GDM1 (cell line): ENCODE data around the gene RIMS3.

ENCODE experiments used
- DNase-seq: peaks from one replicate; lab custom pipeline; 2025; lab: John Stamatoyannopoulos, UW

The RIMS3 gene

DNA sequence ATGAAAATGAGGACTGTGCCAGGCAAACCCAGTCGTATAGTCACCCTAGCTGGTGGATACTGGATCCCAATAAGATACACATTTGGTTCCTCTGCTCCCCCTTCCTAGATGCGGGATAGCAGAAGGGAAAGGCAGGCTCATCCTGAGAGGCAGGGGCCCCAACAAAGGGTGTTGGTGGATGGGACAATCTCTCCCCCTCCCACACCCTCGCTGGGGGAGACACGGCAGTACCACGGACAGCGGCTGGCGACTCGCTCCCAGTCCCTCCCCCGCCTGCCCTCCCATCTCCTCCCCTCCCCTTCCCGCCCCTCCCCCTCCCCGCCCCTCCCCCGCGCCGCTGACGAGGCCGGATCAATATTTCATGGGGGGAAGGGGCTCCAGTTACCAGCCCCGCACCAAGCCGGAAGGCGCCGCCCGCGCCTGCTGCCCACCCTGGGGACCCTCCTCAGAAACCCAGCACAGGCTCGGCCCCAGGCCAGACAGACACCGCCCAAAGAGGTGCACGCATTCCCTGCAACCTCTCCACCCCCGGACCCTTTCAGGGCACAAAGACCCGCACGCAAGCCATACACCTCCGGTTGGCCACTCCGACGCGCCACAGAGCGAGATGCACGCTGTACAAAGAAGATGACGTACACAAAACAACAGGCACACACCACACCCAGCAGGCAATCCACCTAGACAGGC is 11.5 kb downstream of the RIMS3 start:
- no peak for DNase-seq

DNA sequence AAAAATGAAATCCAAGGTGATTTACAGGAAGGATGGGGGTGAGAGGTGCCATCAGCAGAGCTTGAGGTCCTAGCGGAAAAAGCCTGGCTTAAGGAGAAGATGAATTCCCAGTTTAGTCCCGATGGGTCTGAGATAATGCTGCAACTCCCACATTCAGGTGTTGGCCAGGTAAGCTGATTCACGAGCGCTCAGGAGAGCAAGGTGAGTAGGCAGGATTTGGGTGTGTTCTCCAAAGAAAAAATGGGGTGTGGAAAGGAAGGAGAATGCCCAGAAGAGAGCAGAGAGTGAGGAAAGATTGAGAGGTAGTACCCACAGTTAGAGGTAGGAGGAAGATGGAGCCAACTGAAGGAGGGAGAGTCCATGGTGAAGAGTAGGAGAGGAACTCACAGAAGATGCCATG is 12.5 kb downstream of the RIMS3 start:
- no peak for DNase-seq

DNA sequence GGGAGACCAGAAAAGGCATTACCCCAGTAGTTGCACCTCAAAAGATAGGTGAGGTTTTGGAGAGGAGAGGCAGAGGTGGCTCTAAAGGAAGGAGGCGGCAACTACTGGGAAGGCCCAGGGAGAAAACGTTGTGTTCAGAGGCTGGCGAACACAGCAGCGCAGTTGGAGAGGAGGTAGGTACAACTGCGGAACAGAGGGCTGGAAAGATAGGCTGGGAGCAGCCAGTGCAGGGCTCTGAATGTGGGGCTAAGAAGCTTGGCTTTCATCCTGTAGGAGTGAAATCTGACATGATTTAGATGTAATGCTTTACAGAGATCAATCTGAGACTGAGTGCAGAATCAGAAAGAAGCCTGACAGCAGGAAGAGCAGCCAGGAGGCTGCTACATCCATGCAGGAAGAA is 13.0 kb downstream of the RIMS3 start:
- DNase-seq, result no peak

DNA sequence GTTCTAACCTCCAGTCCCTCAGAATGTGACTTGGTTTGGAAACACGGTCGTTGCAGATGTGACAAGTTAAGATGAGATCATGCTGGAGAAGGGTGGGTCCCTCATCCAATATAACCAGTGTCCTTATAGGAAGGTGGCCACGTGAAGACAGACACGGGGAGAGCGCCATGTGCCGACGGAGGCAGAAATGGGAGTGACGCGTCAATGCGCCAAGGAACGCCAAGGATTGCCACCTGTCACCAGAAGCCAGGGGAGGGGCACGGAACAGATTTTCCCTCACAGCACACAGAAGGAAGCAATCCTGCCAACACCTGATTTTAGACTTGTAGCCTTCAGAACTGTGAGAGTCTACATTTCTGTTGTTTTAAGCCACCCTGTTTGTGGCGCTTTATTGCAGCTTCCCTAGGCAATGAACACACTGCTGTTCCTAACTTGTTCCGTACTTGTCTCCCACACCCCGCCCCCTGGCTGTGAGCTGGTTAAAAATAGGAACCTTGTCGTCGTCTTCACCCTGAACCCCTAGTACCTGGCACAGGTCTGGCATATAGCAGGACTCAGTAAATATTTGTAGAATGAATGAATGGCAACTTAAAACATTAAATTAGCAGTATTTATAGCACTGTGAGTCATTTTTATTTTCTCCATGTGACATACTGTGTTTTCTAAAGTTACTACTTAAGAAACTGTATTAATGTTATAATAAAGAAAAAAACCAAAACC is 14.2 kb downstream of the RIMS3 start:
- no peak for DNase-seq

DNA sequence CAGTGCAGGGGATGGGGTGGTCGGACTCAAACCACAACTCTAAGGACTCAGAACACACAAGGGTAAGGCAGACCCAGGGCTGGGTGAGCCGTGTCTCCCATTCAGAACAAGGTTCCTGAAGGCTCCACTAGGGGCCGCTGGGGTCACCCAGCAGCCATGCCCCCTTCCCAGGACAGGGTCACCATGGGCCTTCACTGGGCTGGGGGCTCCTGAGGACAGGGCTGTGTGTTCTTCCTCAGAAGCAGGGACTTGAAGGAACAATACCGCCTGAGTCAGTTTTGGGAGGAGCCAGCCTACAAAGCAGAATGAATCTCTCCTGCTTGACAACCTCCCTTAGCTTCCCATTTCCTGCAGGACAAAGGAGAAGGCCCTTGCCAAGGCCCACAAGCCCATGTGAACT is 15.4 kb downstream of the RIMS3 start:
- no peak for DNase-seq

DNA sequence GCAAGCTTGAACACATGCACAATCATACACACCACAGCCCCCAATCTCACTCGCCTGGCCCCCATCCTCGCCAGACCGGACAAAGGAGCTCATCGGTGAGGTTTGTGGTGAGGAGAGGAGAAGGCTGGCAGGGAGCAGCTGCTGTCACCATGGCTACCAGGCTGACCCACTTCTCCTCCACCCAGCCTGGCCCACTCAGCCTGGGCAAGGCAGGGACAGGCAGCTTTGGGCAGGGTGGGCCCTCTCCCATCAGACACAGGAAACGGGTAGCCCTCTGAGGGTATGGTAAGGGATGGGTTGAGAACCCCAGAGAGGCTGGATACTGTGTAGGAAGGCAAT is 15.9 kb downstream of the RIMS3 start:
- DNase-seq, result no peak

DNA sequence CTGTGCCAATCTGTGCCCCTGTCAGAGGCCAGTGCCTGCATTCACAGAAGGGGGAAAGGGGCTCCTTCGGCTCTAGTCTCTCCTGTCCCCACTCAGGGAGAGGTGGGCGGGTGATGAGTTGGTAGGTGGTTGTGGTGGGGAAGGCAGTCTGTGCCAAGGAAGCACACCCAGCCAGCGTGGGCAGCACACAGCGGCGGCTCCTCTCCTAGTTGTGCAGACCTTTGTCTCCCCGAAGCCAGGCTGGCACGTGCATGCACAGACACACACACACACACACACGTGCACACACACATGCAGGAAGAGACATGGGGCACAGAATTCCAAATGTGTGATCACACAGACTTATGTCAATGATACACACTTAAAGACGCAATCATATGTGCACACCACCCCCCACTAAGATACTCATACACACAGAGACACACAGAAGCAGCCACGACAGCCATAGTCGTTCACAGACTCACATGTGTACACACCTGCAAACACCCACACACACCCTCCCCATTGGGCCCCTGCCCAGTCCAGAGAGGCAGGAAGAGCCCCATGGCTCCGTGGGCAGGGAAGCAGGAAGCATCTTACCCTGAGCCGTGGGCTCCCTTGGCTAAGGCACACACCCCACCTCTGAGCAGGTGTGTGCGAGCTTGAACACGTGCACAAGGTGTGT is 16.4 kb downstream of the RIMS3 start:
- DNase-seq, result no peak

DNA sequence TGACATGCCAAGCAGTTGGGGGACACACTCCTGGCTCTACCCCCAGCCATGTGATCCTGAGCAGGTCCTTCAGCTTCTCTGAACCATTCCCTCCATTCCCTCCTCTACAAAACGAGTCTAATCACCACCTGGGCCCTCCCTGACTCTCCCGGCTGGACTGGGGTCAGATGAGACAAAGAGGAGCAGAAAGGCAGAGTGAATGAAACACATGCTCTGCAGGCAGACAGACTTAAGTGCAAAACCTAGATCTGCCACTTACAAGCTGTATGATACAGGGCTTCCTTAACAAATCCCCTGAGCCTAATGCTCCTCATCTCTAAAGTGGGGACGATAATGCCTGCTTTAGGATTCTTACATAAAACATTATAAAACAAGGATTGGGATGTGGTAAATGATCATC is 17.3 kb downstream of the RIMS3 start:
- no peak for DNase-seq

DNA sequence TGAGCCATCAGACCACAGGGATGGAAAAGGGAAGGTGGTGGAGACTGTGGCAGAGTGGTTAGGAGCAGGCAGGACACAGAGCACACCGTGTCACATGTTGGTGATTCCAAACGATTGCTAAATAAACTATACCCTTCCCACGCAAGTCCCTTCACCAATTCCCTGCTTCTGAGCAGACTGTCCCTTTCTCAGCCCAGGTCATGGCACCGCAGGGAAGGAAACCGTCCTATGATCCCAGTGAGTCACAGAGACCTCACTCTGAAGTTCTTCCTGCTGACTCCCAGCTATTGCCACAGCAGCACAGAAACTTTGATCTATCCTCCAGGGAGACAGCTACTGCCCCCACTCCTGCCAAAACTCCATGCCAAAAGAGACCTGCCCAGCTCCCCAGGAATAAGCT is 19.2 kb downstream of the RIMS3 start:
- no peak for DNase-seq

DNA sequence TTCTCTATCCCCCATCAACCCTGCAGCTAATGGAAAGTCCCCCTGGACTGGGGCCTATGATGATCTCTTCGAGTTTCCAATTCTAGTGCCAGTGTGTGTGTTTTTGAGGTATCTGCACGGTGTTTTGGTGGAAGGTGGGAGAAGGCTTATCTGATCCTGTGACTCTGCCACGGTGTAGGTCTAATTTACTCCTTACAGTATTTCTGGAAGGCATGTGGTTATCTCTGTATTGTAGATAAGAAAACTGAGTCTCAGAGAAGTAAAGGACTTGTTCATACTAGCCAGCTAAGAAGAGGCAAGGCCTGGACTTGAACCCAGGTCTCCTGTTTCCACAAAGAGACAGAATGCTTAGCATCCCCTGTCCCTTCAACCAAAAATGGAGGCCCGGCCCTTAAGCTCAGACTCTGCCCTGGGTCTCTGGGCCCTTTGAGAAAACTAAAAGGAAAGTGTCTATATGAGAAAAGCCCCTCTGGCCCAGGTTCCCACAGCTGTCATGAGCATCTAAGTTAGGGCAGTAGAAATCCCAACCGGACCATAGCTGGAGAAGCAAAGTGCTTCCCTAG is 20.3 kb downstream of the RIMS3 start:
- no peak for DNase-seq

DNA sequence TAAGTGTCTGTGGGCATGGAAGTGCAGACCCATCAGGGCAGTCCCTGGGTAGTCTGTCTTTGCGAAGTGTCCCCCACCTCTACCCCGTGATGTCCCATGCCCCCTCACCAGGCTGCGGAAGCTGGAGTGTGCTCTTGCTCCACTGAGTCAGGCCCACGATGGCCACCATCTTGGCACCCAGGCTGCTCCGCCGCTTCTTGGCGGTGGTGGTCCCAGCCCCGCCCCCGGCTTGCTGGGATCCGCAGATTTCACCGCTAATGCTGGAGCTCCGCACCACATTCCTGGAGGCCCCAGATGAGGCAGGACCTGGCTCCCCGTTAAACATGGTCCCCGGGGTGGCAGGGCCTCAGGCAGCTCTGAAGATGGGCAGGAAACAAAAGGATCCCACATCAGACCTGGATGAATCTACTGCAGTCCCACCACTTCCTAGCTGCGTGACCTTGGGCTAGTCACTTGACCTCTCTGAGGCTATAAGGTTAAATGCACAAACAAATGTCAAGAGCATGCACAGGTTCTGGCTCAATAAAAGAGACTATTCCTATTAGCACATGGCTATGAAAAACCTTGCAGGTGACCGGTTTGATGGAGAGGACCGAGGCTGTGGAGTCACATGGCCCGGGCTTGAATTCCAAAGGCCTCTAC is 23.8 kb downstream of the RIMS3 start:
- DNase-seq, result no peak

DNA sequence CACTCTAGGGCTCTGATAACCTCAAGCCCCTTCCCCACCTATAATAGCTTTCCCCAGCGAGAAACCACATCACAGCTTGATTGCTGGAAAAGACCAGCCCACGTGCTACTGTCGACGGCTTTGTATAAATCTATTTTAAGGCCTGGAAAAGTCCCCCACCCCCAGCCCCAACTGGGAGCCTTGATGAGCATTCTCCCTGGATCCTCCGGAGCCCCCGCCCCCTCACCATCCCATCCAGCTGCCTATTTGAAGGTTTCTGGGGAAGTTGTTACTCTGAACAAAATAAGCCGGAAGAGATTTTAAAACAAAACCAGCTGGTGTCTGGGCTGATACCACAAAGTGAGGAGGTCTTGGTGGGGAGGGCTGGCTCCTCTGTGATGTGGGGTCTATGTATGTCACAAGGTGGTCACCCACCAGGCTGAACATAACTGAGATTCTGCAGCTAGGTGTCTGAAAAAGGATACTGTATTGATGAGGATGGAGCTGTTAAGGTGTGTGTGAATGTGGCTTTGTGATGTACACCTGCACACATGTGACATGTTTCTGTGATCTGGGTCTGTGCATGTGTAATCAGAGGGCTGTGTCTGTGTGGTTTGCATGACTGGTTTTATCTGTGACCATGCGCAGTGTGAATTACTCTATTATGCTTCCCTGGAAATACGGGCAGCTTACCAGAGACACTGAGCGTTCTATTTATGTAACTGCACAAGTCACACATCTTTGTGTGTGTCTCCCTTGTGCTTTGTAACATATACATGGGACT is 25.0 kb downstream of the RIMS3 start:
- DNase-seq, result no peak

DNA sequence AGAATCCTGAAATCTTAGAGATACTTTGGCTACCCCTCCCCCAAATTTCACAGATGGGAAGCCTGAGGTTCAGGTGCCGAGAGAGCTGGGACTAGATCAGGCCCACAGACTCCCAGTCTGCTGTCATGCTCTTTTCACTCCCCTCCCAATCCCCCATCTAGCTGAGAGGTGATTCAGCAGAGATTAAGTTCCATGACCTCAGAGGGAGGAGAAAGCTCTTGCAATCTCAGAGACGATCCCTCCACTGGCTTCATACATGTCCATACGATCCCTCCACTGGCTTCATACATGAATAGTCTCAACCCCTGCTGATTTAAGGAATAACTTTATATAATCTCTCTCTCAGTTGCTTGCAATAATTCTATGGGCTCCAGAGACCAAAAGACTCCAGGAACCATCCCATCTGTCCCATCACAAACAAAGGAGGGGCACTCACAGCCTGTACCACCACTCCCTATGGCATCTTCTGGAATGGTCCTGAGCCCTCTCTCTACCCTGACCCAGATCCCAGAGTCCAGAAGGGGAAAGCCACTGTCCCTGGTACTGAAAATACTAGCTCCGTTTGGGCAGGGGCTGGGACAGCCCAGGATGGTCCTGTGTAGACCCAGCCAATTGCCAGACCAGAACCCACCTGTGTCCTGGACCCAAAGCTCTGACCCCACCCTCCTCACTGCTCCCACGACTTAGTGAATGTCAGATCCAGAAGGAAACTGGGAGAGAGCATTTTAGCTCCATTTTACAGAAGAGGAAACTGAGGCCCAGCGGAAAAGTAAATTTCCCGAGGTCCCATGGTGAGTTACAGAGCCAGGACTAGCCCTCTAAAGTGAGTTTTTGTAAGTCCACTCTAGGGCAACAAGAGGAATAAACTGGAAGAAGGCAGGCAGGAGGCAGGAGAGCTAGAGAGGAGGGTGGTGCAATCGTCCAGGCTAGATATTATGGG is 27.1 kb downstream of the RIMS3 start:
- no peak for DNase-seq

DNA sequence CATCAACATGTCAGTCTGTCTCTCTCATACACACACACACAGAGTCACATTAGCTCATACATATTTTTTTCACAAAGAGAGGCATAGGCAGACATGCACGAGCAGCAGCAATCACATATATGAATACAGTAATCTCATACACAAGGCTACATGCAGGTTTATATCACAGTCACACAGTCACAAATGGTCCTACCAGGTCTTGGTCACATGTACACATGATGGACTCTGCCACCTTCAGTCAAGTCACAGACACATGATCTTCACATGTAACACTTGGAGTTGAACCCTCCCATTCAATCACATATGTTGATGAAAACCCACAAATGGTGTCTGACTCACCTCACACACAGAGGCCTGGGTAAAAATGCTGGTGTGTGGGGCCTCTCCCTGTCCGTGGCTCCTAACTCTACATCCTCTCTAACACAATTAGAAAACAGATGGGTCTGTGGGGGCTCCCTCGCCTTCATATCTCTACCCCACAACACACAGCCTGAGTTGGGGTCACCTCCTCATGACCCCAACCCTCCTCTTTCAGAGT is 27.9 kb downstream of the RIMS3 start:
- DNase-seq, result no peak

DNA sequence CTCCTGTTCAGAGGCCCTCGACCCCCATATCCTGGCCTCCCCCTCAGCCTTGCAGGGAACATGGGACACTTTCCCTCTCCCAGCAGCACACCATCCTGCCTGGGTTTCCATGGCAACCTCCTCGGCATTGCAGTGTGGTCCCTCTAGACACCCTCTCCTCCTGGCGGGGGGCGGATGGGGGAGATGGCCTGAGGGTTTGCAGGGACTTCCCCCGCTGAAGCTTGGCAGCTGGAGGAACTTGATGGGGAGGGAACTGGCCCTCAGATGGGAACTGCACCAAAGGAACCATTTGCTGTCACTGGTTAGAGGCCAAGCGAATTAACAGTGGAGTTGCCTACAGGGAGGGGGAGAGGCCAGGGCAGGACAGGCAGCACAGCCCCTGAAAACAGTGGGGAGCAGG is 28.7 kb downstream of the RIMS3 start:
- no peak for DNase-seq

DNA sequence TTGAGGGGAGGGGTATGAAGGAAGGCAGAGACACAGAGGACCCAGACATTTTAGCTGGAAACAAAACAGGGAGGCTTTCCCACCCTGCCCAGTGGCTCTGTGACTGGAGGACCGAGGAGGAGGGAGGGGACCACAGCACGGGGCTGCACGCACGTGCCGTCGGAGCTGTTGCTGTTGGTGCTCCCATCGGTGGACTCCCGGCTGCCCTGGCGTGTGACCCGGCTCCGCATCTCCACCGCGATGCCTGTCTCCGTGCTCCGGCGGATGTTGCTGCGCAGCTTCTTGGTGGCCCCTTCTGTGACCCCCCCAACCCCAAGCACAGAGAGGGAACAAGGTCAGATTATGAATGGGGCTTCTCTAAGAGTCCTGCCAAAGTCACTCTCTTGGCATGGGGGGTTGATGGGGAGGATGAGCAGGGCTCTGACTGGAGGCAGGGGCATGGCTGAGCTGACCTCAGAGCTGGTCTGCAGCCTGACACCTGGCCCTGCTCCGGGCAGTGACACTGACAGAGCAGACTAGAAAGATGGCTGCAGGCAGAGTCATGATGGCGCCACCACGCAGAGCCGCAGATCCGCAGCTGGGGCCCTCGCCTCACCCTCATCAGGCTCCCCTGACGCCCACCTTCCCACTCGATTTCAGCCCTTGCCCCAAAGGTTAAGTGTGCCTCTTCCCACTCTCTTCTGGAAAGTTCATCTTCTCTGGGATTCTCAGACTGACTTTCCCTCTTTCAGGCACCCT is 29.6 kb downstream of the RIMS3 start:
- DNase-seq, result no peak

DNA sequence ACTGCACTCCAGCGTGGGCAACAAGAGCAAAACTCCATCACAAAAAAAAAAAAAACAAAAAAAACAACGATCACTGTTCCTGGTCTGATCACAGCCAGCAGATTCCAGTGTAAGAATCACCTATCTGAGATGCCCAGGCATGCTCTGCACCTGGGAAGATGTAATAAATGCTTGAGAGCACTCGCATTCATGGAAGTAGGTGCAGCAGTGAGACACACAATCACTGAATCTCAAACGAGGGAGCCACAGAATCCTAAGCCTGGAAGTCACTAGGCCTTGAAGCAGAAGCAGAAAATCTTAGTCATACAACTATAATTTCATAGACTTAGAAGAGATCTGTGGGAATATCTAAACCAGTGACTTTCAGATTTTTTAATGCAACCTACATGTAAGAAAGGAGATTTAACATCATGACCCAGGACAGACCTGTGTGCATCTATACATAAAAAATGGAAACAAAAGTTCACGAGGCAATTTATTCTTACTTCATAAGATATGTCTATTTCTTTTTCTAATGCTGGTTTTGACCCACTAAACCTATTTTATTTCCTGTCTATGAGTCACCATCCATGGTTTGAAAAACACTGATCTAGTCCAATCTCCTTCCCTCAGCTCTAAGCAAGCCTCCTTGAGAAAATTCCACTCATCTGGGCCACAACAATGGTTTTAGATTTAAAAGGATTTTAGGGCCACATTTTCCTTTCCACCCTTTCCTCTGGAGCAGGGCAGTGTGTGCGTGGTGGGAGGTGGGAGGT is 30.4 kb downstream of the RIMS3 start:
- no peak for DNase-seq

DNA sequence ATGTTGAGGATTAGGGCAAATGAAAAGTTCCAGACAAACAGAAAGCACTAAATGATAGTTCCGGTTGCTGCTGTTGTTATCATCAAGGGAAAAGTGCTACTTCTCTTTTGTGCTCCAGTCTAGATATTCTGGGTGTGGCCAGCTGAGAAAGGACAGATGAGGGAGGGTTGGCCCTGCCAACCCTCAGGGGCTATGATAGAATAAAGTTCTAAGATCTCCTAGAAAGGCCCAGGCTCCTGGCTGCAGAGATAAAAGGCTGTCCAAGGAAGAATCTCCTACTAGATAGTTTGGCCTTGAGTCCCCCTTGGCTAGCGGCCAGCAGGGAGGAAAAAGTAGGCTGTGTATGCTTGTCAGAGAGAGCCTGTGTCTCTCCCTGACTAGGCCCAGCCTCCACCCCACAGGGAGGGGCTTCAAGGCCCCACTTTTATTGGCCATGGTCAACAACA is 31.5 kb downstream of the RIMS3 start:
- no peak for DNase-seq

DNA sequence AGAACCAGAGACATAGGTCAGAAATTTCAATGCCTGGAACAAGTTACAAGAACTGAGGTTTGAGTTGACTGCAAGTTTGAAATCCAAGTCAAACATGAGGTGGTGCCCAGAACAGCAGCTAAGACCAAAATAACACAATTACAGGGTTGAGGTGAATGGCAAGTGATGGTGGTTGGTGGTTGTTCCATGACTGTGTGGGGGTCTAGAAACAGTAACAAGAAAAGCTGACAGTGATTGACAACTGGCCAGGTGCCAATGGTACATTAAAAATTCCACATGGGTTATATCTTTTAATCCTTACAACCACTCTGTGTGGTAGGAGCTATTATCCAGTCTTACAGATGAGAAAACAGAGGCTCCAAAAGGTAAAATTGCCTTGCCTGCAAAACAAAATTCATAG is 32.0 kb downstream of the RIMS3 start:
- no peak for DNase-seq
